AG09319 (cell line): ENCODE data around the gene MEX3A.

Source experiments
- DNase-seq: peaks from one replicate; pipeline ENCODE4 v3.0.0-alpha.2; 2010; ENCODE audit warnings: low read depth; ENCODE audit errors: extremely low read depth
- TF ChIP-seq, protein P1 (sequence below): IDR thresholded peaks from 2 replicates; pipeline ENCODE4 v1.5.1; 2011; ENCODE audit warnings: low read depth, mild to moderate bottlenecking, inconsistent platforms, low read length, moderate library complexity

The MEX3A gene

DNA sequence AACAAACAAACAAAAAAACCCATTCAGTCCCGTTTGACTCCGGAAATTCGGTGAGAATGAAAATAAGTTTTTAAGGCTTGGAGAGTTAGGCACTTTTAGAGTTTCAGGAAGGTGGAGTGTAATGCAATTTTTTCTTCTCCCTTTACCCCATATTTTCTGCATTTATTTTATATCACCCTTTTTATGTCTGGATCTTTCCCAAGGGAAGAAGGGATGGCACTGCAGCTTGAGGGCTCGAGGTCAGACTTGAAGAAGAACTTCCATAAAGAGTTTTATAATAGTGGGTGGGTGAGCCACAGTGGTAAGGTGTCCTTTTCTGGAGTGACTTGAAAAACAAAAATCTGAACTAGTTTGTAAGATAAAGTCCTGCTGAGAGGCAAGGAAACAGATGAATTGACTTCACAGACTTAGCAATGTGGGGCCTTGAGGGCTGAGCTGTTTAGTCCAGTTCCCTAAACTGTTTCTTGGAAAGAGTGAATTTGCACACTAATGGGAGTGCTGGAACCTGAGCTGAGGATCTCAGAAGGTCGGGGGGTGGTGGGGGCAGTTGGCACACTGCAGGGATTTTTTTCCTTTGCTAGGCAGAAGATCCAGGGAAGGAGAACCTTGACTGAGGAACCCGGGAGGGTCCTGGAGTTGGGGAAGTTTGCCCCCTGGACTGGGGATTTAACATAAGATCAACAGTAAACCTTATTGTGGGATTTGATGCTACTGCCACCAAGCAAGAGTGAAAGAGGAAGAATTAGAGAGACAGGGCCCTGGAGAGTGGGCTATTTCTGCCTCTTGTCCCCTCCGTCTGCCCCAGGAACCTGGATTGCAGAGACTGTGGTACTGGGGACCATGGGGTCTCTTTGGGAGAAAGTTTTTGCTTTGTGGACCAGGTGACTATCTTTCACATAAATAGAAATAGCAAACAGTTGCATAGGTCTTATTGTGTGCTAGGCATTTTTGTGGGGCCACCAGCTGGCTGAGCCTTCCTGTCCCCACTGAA lies 1.8 kb upstream of the MEX3A start:
- TF ChIP-seq, protein P1, sequence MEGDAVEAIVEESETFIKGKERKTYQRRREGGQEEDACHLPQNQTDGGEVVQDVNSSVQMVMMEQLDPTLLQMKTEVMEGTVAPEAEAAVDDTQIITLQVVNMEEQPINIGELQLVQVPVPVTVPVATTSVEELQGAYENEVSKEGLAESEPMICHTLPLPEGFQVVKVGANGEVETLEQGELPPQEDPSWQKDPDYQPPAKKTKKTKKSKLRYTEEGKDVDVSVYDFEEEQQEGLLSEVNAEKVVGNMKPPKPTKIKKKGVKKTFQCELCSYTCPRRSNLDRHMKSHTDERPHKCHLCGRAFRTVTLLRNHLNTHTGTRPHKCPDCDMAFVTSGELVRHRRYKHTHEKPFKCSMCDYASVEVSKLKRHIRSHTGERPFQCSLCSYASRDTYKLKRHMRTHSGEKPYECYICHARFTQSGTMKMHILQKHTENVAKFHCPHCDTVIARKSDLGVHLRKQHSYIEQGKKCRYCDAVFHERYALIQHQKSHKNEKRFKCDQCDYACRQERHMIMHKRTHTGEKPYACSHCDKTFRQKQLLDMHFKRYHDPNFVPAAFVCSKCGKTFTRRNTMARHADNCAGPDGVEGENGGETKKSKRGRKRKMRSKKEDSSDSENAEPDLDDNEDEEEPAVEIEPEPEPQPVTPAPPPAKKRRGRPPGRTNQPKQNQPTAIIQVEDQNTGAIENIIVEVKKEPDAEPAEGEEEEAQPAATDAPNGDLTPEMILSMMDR = no peak
- no peak for DNase-seq

DNA sequence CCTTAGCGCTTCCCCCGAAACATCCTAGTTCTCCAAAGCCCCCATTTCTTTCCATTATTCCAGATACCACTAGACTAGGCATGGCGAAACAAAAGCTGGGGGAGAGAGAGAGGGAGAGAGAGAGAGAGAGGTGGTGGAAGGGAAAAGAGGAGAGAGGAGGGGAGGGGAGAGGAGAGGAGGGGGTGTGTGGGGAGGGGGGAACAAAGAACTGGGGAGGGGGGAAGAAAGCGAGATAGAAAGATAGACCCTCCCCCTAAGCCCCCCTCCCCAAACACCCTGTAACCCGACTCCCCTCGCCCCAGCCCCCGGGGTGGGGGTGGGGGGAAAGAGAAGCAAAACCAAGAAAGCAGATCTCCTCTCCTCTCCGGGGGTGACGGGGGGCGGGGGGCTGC lies 352 bp downstream of the MEX3A start:
- TF ChIP-seq, protein P1 = no peak
- no peak for DNase-seq

DNA sequence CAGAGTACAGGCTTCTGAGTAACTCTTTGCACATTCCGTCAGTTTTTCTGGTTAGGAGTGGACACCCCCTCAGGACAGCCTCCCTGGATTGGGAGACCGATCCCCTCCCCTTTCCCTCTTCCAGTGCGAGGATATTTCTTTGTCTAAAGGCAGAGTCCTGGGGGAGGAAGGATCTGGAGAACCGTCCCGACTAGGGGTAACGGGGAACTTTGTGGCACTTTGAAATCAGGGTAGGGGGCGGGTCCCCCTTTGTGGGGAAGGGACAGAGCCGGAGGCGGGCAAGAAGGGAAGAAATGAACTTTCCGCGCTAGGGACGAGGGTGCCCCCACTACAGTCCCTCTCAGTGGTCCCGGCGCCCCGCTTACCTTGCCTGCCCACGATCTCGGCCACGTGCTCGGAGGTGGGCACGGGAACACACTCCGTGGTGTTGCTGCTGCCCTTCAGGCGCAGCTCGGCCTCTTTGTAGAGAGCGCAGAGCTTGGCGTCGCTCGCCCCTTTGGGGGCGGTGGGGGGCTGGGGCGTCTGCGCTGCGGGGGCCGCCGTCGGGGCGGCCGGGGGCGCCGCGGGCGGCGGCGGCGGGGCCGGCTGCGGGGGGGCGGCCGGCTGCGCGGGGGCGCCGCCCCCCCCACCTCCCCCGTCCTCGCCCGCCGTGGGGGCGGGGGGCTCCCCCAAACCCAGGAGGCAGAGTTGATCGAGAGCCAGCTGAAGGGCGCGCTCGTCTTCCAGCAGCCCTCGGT lies 917 bp downstream of the MEX3A start:
- TF ChIP-seq, protein P1 = no peak
- no peak for DNase-seq

DNA sequence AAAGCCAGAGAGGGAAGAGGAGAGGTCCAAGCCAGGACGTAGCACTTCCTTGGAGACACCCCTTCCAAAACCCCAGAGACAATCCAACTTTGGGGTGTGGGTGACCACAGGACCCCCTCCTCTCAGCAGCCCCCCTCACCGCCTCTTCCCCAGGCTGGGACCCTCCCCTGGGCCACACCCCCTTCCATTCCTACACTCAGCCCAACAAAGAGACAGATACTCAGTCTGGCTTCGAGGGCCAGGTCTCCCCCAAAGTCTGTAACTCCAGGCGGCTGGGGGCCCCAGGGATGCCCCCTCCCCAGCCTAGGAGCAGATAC lies 1.4 kb downstream of the MEX3A start:
- no peak for DNase-seq
- TF ChIP-seq, protein P1 = no peak

DNA sequence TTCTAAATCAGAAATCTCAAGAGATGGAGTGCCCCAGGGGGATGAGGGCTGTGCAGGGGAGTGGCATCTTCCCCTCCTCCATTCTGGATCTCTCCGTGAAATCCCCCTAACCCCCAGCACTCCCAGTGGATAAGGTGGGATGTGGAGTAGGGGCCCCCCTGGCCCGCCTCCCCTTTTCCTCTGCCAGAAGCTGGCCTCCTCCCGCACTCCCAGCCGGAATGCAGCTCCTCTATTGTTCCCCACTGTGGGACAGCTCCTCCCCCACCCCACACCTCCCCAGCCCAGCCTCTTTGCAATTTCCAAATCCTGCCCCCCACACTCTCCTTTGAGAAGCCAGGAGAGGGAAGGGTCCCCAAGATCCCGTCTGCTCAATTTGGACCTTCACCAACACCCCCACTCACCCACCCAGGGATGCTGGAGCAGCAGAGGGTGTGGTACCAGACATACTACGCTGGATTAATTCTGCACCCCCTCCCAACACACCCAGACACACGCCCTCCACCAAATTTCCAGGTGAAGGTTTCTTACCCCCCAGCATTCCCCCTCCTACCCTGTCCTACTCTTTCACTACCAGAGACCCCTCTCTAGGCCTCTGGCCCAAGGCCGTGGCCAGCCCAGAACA lies 1.9 kb downstream of the MEX3A start:
- TF ChIP-seq, protein P1 = no peak
- DNase-seq = no peak

DNA sequence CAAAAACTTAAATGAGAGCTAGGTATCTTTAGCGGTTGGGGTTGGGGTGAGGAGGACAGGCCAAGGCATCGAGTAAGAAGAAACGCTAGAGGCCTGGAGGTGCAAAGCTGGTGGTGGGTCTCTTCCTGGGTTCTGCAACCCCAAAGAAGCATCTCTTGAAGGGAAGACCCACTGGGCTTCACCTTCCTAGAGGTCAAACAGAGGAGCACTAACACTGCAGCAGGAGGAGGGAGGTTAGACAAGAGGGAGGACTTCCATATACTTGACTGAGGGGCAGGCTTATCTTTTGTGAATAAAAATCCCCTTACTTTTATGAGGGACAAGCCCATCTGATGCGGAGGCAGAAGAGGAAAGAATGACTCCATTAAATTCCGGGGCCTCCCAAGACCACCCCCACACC lies 2.5 kb downstream of the MEX3A start:
- no peak for DNase-seq
- TF ChIP-seq, protein P1 = no peak

DNA sequence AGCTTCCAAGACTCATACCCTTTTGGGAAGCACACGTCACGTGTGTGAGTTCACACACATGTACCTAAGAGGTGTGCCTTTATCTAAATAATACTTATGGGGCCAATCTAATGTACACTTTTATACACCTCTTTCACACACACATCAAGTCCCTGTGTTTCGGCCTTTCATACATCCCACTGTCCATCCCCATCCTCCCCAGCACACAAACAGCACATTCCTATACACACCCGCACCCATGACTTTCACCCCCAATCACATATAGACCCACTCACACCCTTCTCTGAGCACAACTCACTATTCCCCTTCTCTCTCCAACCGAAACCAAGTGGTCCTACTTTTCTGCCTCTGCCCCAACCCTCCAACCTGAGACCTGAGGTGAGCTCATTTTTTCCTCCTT lies 3.5 kb downstream of the MEX3A start:
- TF ChIP-seq, protein P1 = no peak
- no peak for DNase-seq
